SHP77 treated with DMSO at 0.1 percent for 48 hours (cell line): ENCODE data around the gene ECSCR.
"Not testable (repeated sequence)": the region's sequence is repeated elsewhere in the genome, so short reads cannot be mapped to it uniquely, and the experiment has no call there.

Experiments used
- DNase-seq: peaks from one replicate; lab custom pipeline; 2025; lab: John Stamatoyannopoulos, UW

Gene ECSCR

GRCh38 chr5:139446956-139447779 lies 15.4 kb downstream of the ECSCR start:
- DNase-seq, result no peak

- DNase-seq, result no peak
Measured at GRCh38 chr5:139445325-139446170, 17.0 kb downstream of the ECSCR start.

GRCh38 chr5:139443831-139444453 lies 18.6 kb downstream of the ECSCR start:
- no peak for DNase-seq

GRCh38 chr5:139440416-139440815 lies 22.1 kb downstream of the ECSCR start:
- DNase-seq, result not testable (repeated sequence)

GRCh38 chr5:139439013-139439903 lies 23.3 kb downstream of the ECSCR start, which contains the start of gene DNAJC18:
Gene DNAJC18 (minus strand): TSS chr5:139439525. CDS start chr5:139439445, 80 bp downstream.
- peak; percentile 96 for DNase-seq

GRCh38 chr5:139438707-139439012 lies 23.9 kb downstream of the ECSCR start:
- no peak for DNase-seq

- DNase-seq, result no peak
Measured at GRCh38 chr5:139435676-139436075, 26.9 kb downstream of the ECSCR start.

GRCh38 chr5:139431706-139432105 lies 30.8 kb downstream of the ECSCR start:
- no peak for DNase-seq

GRCh38 chr5:139430015-139430414 lies 32.5 kb downstream of the ECSCR start:
- DNase-seq, result no peak

GRCh38 chr5:139426203-139426885 lies 36.2 kb downstream of the ECSCR start:
- DNase-seq, result no peak

- DNase-seq, result no peak
Measured at GRCh38 chr5:139425497-139425896, 37.0 kb downstream of the ECSCR start.

- DNase-seq, result peak; percentile 63
Measured at GRCh38 chr5:139422307-139422893, 40.1 kb downstream of the ECSCR start.

GRCh38 chr5:139419226-139420192 lies 43.0 kb downstream of the ECSCR start:
- no peak for DNase-seq

GRCh38 chr5:139418793-139419192 lies 43.8 kb downstream of the ECSCR start:
- DNase-seq, result no peak

GRCh38 chr5:139417214-139417613 lies 45.3 kb downstream of the ECSCR start:
- no peak for DNase-seq

- DNase-seq, result no peak
Measured at GRCh38 chr5:139416651-139417050, 45.9 kb downstream of the ECSCR start.

GRCh38 chr5:139415869-139416268 lies 46.7 kb downstream of the ECSCR start:
- DNase-seq, result no peak

GRCh38 chr5:139415221-139415861 lies 47.2 kb downstream of the ECSCR start:
- DNase-seq, result no peak

GRCh38 chr5:139414581-139415130 lies 47.9 kb downstream of the ECSCR start:
- peak; percentile 6 for DNase-seq
